Pancreas (tissue), 10 donors: ENCODE measurements around the gene KLHDC7B. TPM values are rescaled to one million over a fixed set of nuclear protein-coding genes. Genes with fewer than 3 reads are reported as not detected.

Experiments used
- ATAC-seq, 4 donors: fragments of 200-7000 bp; cut with Tn5 transposase; one replicate each; pipeline versions ENCODE4 v1.8.0 to v1.9.1; 2020; ENCODE audit warnings: mild to moderate bottlenecking in 4 of 4, moderate library complexity in 4 of 4
- DNase-seq, 6 donors: peaks; one replicate each; pipeline ENCODE4 v3.0.0-alpha.2; 2020
- FAIRE-seq: peaks from 2 replicates; lab custom pipeline; 2012; peaks lifted over from hg19 to GRCh38; lab: Jason Lieb, UNC
- H3K27ac ChIP-seq, 4 donors: fragments of 200-600 bp; sonication (generic); 1 replicate in 3 of 4; 2 replicates in 1 of 4; pipeline versions ENCODE4 v1.5.0 to v1.8.0; 2020
- H3K27me3 ChIP-seq, 4 donors: fragments of 200-600 bp; one replicate each; pipeline ENCODE4 v1.8.0; 2021
- H3K36me3 ChIP-seq, 3 donors: fragments of 200-600 bp; sonication (generic) in 1 of 3; one replicate each; pipeline versions ENCODE4 v1.5.0 to v1.8.0; 2020 to 2021
- H3K4me1 ChIP-seq, 3 donors: fragments of 200-600 bp; one replicate each; pipeline ENCODE4 v1.8.0; 2021
- H3K4me3 ChIP-seq, 4 donors: fragments of 200-600 bp; sonication (generic) in 2 of 4; one replicate each; pipeline versions ENCODE4 v1.5.0 to v1.8.0; 2020 to 2021
- H3K9me3 ChIP-seq, 4 donors: fragments of 200-600 bp; one replicate each; pipeline ENCODE4 v1.8.0; 2021
- WGBS, 2 donors: extraction: QIAGEN DNeasy Blood & Tissue Kit; methylation state at CpG; one replicate each; pipeline ENCODE4 v1.1.7; 2013; 5-methylcytosine and 5-hydroxymethylcytosine counted together
- intact Hi-C, 3 donors: fragments of 100-400 bp; cut with DNase I; formaldehyde crosslinking; loops; one replicate each; pipeline versions ENCODE4 v1.11.1 to v1.14.2; 2022
- polyA plus RNA-seq, 2 donors: library from polyadenylated mRNA; stranded (reverse); fragments of 200-250 nt; gene quantifications; one replicate each; pipeline ENCODE4 v1.2.3, GENCODE V29; 2013
- total RNA-seq, 6 donors: library from RNA; stranded (reverse); fragmentation: NEBNext Ultra II Directional in 4 of 6; extraction: Animal tissue kit (Norgen Biotek cat#: 25700) in 4 of 6; gene quantifications; one replicate each; pipeline versions ENCODE4 v1.2.1 to v1.2.4, GENCODE V29; 2021 to 2023
- TF ChIP-seq, protein P1 (sequence below), 4 donors: fragments of 200-600 bp; sonication (generic) in 3 of 4; IDR thresholded peaks; one replicate each; pipeline versions ENCODE4 v1.5.0 to v1.8.0; 2021; ENCODE audit warnings: antibody characterized with exemption in 4 of 4
- donor health status: healthy with polysubstance abuse.
- donor health status: DM: no; HTN: no; CAD: no; lungs with moderate emphysema.
- donor health status: DM: no; HTN: no; CAD: no.
- donor health status: control.
- donor health status: control.
- donor health status: Bipolar disorder and iron deficiency.
- donor health status: DM: yes; HTN: yes; CAD: no.
- donor health status: DM: no; HTN: no; CAD: no.
- donor health status: DM: no; HTN: no; CAD: no.
- donor health status: DM: yes; HTN: yes; CAD: no.

KLHDC7B gene
- total and polyA plus RNA-seq, 8 donors = 0.03 to 2.1 (median 0.15) TPM; not detected in 1

DNA sequence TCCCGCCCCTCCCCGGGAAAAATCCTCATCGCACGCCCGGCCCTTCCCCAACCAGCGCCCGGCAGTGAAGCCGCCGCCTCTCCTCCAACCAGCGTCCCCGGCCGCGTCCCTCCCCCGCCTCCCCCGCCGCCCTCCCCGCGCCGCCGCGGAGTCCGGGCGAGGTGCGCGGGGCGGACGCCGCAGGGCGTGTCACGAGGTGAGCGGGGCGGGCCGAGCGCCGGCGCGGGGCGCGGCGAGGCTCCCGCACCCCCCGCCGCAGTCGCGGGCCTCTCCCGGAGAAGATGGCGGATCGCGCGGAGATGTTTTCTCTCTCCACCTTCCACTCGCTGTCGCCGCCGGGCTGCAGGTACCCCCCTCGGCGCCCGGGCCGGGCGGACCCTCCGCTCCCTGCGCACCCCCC, 54.8 kb downstream of the KLHDC7B start, which contains the start of gene MAPK8IP2:
MAPK8IP2 (plus strand) TSS at position 256 of the 400 bp plus-strand sequence; CDS start at position 282, 26 bp downstream.
- TF ChIP-seq, protein P1, sequence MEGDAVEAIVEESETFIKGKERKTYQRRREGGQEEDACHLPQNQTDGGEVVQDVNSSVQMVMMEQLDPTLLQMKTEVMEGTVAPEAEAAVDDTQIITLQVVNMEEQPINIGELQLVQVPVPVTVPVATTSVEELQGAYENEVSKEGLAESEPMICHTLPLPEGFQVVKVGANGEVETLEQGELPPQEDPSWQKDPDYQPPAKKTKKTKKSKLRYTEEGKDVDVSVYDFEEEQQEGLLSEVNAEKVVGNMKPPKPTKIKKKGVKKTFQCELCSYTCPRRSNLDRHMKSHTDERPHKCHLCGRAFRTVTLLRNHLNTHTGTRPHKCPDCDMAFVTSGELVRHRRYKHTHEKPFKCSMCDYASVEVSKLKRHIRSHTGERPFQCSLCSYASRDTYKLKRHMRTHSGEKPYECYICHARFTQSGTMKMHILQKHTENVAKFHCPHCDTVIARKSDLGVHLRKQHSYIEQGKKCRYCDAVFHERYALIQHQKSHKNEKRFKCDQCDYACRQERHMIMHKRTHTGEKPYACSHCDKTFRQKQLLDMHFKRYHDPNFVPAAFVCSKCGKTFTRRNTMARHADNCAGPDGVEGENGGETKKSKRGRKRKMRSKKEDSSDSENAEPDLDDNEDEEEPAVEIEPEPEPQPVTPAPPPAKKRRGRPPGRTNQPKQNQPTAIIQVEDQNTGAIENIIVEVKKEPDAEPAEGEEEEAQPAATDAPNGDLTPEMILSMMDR (IDR thresholded peaks at IDR 0.05) = no peak
- FAIRE-seq (no peak), DNase-seq (peak in 3 of 6 donors; percentile 17 to 71 (median 64)), ATAC-seq (peak; percentile 49 to 79 (median 62))
- peak within 1 kb of the TSS; percentile 5 to 52 (median 28) for H3K4me3 ChIP-seq
- no peaks in the 10 kb centered on the region for H3K9me3 ChIP-seq
- intact Hi-C loops = no loop called here
- H3K27me3 ChIP-seq = no peaks in the 10 kb centered on the region
- peaks cover 0 to 3% (median 0%) of the 10 kb centered on the region in 3 donors for H3K4me1 ChIP-seq
- 0 to 1% methylated on average over 30 to 57 of the region's 61 CpGs for WGBS, 2 donors
- no peaks in the 10 kb centered on the region for H3K36me3 ChIP-seq
- no peak within 1 kb of the TSS for H3K27ac ChIP-seq

Other genes with a start within 250 kb of the KLHDC7B start
- 100 to 1,000 TPM in 5 of 6 donors, 10 to 100 TPM in 1; 89.3 to 168 (median 113) TPM for gene PLXNB2, start 238.3 kb upstream of the KLHDC7B start, total RNA-seq
- 100 to 1,000 TPM; 191 to 216 TPM for gene PLXNB2, start 238.3 kb upstream of the KLHDC7B start, polyA plus RNA-seq
- 1 to 10 TPM; 4.3 to 9.5 (median 5.4) TPM for gene DENND6B, start 218.9 kb upstream of the KLHDC7B start, total RNA-seq
- 10 to 100 TPM; 20.9 to 25.3 TPM for gene DENND6B, start 218.9 kb upstream of the KLHDC7B start, polyA plus RNA-seq
- gene PPP6R2, start 202.6 kb upstream of the KLHDC7B start, total RNA-seq = 10 to 100 TPM; 21.1 to 28.7 (median 24.6) TPM
- gene PPP6R2, start 202.6 kb upstream of the KLHDC7B start, polyA plus RNA-seq = 10 to 100 TPM; 60.1 to 70.4 TPM
- gene SBF1, start 70.9 kb upstream of the KLHDC7B start, total RNA-seq = 10 to 100 TPM; 36.8 to 76.2 (median 56.1) TPM
- 10 to 100 TPM; 51.8 to 76.5 TPM for gene SBF1, start 70.9 kb upstream of the KLHDC7B start, polyA plus RNA-seq
- gene ADM2, start 64.4 kb upstream of the KLHDC7B start, total RNA-seq = 10 to 100 TPM in 1 of 6 donors, 1 to 10 TPM in 5; 4.1 to 44.3 (median 6.4) TPM
- gene ADM2, start 64.4 kb upstream of the KLHDC7B start, polyA plus RNA-seq = 1 to 10 TPM; 2.1 to 4.8 TPM
- gene MIOX, start 59.0 kb upstream of the KLHDC7B start, total RNA-seq = under 1 TPM in 3 of 6 donors, not detected in 3; 0.40 to 0.54 (median 0.50) TPM
- 1 to 10 TPM; 1.5 to 2.9 TPM for gene MIOX, start 59.0 kb upstream of the KLHDC7B start, polyA plus RNA-seq
- gene LMF2, start 38.2 kb upstream of the KLHDC7B start, total RNA-seq = 100 to 1,000 TPM in 4 of 6 donors, 10 to 100 TPM in 2; 50.3 to 162 (median 122) TPM
- gene LMF2, start 38.2 kb upstream of the KLHDC7B start, polyA plus RNA-seq = 100 to 1,000 TPM; 142 to 175 TPM
- 10 to 100 TPM; 15.9 to 27.1 (median 23.0) TPM for gene NCAPH2, start 37.7 kb upstream of the KLHDC7B start, total RNA-seq
- gene NCAPH2, start 37.7 kb upstream of the KLHDC7B start, polyA plus RNA-seq = 10 to 100 TPM; 56.8 to 70.1 TPM
- gene SCO2, start 20.3 kb upstream of the KLHDC7B start, total RNA-seq = 1 to 10 TPM in 5 of 6 donors, not detected in 1; 1.2 to 3.1 (median 1.6) TPM
- 1 to 10 TPM in 1 of 2 donors, under 1 TPM in 1; 0.65 to 3.8 TPM for gene SCO2, start 20.3 kb upstream of the KLHDC7B start, polyA plus RNA-seq
- 10 to 100 TPM in 4 of 6 donors, 1 to 10 TPM in 2; 5.8 to 68.6 (median 12.4) TPM for gene TYMP, start 15.9 kb upstream of the KLHDC7B start, total RNA-seq
- gene TYMP, start 15.9 kb upstream of the KLHDC7B start, polyA plus RNA-seq = 10 to 100 TPM; 36.0 to 58.6 TPM
- gene SYCE3, start 17.0 kb downstream of the KLHDC7B start, total RNA-seq = under 1 TPM in 1 of 6 donors, not detected in 5; 0.63 TPM
- gene SYCE3, start 17.0 kb downstream of the KLHDC7B start, polyA plus RNA-seq = under 1 TPM; 0.45 to 0.80 TPM
- gene CPT1B, start 32.5 kb downstream of the KLHDC7B start, total RNA-seq = 10 to 100 TPM in 3 of 6 donors, 1 to 10 TPM in 3; 7.2 to 26.8 (median 10.1) TPM
- 10 to 100 TPM; 59.7 to 87.0 TPM for gene CPT1B, start 32.5 kb downstream of the KLHDC7B start, polyA plus RNA-seq
- gene CHKB, start 37.0 kb downstream of the KLHDC7B start, total RNA-seq = 10 to 100 TPM; 20.4 to 55.5 (median 28.3) TPM
- 100 to 1,000 TPM; 236 to 283 TPM for gene CHKB, start 37.0 kb downstream of the KLHDC7B start, polyA plus RNA-seq
- gene MAPK8IP2, start 54.9 kb downstream of the KLHDC7B start, total RNA-seq = 1 to 10 TPM; 1.4 to 3.0 (median 2.3) TPM
- 10 to 100 TPM in 1 of 2 donors, 1 to 10 TPM in 1; 3.3 to 10.0 TPM for gene MAPK8IP2, start 54.9 kb downstream of the KLHDC7B start, polyA plus RNA-seq
- 10 to 100 TPM; 21.9 to 36.2 (median 27.2) TPM for gene ARSA, start 82.3 kb downstream of the KLHDC7B start, total RNA-seq
- 100 to 1,000 TPM in 1 of 2 donors, 10 to 100 TPM in 1; 87.1 to 119 TPM for gene ARSA, start 82.3 kb downstream of the KLHDC7B start, polyA plus RNA-seq
- gene SHANK3, start 126.9 kb downstream of the KLHDC7B start, total RNA-seq = 1 to 10 TPM; 2.7 to 6.1 (median 3.7) TPM
- gene SHANK3, start 126.9 kb downstream of the KLHDC7B start, polyA plus RNA-seq = 10 to 100 TPM; 18.7 to 18.9 TPM
- gene ACR, start 192.3 kb downstream of the KLHDC7B start, total RNA-seq = under 1 TPM in 1 of 6 donors, not detected in 5; 0.40 TPM
- under 1 TPM; 0.34 to 0.92 TPM for gene ACR, start 192.3 kb downstream of the KLHDC7B start, polyA plus RNA-seq
- 10 to 100 TPM in 5 of 6 donors, 1 to 10 TPM in 1; 7.9 to 24.8 (median 13.3) TPM for gene RABL2B, start 237.7 kb downstream of the KLHDC7B start, total RNA-seq
- 10 to 100 TPM; 20.2 to 22.1 TPM for gene RABL2B, start 237.7 kb downstream of the KLHDC7B start, polyA plus RNA-seq